Stimulated activated CD8-positive, alpha-beta memory T cell treated with anti-CD3 and anti-CD28 coated beads, Interleukin-2, amount 100 ng/mL, for 1 hour (primary cell): ENCODE measurements around the gene MMP26.

Source experiments
- DNase-seq, 2 donors: peaks; one replicate each; pipeline ENCODE4 v3.0.0-alpha.2; 2020; ENCODE audit warnings: low read depth in 2 of 2

Gene MMP26

DNA sequence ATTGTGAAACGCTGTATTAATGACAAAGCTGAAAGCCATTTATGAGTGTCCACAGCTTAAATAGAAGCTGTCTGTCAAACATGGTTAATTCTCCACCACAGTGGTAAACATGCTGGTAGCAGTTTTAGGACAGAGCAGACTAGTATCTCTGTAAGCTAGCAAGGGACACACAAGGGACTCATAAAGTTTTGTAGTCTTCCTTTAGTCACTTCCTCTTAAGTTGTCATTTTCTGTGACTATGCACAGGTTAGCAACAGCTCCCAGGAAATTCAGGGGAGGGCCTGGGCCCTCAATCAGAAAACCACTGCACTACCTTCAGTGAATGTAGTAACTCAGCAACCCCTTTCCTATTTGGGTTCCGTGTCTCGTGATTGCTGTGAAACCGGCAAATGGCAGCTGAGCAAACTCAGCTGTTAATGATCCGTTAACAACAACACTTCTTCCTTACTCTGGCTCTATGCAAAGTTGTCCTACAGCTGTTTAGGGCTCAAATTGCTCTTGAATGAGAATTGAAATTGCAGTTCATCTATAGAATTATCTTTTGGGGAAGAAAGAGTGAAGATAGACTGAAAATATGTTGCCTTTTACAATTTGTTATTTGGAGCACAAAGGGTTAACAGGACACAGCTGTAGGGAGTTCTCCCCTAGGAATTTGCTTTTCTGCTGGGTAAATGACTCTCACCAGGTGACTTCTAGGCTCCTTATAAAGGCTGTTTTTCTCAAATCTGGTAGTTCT is at the start of gene MMP26:
Gene MMP26 (plus strand): TSS at position 731 of the 736 bp plus-strand sequence.
- no peak for DNase-seq

DNA sequence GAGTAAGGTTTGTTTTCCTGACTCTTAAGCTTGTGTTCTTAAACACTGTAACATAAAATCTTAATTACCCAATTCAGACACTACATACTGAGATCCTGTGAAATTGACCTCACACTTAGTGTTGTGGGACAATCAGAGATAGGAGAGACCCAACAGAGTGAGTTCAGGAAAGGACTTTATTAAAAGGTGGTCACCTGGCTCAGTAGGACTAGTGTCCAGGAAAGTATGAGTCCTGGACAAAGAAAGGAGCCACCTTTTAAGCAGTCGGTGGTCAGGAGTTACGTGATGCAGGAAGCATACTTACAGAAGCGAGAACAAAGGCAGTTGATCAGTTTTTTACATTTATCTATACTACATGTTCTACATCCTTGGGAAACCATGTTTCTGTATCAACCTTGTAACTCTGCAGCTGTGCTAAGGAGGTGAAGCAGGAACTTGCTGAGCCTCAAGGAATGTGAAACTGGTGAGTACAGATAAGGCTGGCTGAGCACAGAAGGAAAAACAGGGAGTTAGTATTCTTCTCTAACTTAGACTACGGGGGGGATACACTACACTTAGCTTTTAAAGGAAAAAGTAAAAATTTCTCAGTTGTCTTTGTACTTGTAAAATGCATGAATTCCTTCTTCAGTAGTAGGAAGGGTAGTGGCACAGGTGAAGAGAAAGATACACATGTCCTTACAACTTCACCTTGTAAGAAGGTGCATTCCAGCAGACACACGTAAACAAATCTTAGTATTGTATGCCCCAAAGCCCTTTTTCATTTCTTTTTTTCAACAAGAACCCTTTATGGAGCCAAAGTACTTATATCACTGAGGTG is 45.7 kb upstream of the MMP26 start:
- DNase-seq, result no peak

DNA sequence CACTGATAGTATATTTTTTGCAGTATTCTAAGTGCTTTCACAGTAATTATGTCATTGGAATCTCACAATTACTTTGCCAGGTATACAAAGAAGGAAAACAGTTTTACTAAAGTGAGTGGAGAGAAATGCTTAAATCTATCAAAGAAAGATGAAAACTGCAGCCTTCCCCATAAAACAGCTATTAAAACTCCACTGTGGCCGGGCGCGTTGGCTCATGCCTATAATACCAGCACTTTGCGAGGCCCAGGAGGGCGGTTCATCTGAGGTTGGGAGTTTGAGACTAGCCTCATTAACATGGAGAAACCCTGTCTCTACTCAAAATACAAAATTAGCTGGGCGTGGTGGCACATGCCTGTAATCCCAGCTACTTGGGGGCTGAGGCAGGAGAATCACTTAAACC is 41.7 kb upstream of the MMP26 start:
- no peak for DNase-seq

DNA sequence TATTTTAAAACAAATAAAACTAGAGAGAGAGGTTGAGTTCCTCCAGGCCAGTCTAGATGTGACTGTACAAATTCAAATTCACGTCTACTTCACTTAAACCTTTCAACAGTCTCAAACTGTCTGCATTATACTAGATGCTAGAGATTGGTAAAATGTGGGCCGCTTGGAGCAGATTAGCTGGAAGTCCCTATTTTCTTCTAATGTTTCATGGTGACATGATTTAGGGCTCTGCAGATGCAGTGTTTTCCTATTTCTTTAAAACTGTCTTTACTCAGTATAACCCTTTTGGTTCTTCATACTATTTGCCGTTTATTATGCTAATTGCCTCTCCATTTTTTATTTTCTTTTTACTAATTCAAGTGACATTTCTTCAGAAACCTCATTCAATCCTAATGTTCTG is 40.4 kb upstream of the MMP26 start:
- DNase-seq, result no peak

DNA sequence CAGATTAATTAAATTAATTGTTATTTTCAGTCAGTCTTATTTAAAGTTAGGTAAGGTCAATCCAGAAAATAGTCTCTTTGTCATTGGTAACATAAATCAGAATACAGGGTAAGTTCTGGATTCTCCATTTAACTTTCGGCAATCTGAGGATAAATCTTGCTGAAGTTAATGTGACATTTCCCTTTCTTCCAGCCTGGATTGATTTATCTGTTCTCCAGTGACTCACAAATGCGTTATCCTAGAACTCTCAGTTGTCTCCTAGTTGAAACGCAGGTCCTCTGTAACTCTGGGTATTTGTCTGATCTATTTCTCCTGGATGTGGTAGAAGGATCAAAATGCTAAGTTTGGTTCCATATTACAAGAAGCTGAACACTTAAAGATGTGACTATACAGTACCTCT is 39.8 kb upstream of the MMP26 start:
- DNase-seq, result no peak

DNA sequence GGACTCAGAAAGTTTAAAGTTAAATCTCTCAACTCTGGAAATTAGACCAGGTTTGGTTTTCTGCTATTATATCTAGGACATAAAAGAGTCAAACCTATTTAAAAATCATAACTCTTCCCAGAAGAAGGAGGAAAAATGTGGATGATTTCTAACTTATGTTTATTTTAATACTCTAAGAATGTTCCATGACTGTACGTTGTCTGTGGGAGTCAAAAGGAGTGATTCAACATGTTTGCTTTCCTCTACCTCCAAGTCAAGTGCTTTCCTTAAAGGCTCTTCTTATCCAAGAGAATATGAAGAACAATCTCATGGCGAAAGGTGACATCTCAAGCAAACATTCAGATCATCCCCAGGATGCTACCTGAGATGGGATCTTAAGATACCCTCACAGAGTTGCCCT is 39.2 kb upstream of the MMP26 start:
- DNase-seq, result no peak

DNA sequence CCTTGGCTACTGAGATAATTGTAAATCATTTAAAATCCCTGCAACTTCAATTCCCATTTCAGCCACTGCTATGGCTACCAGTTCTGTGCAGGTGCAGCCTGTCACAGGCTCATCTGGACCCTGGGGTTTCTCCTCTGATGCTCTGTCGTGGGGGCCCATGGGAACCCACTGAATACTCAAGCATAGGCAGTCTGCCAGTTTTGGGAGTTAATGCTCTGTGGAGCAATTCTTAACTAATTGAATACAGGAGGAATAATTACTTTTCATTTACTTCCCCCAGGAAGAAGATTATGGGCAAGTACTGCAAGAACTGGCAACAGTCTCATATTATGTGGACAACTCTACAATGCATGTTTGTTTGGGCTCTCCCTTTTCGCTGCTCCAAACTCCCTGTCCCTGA is 32.8 kb upstream of the MMP26 start:
- DNase-seq, result no peak

DNA sequence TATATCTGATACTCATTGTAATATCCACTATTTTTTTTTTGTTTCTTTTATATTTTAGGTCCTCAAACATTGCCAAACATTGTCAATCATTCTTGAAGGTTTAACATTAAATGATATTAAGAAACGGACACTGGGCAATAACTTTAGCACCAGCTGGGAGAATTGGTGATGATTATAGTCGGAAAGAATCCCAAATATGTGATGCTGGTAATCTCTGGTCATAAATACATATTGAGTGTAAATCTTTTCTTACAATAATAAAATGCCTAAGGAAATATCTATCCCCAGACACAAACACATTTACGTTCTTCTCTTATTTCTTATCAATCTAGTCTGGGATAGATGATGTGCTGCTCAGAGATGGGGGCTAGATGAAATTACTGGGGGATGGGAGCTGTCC is 32.1 kb upstream of the MMP26 start:
- DNase-seq, result no peak

DNA sequence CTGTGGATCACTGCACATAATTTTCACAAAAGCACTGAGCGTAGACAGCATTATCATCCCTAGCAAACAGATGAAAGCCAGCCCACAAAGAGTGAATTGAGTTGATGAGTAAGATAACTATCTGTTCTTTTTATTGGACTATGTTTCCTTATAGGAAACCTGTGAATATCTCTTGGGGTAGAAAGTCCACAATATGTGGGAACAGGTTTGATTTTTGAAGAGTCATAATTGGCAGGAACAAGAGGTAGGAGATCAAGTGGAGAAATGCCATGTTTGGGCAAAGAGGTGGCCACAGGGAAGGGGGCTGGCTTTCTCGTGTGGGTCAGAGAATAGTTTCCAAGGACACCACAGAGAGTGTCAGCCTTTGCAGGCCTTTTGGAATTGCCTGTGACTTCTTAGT is 30.8 kb upstream of the MMP26 start:
- DNase-seq, result no peak

DNA sequence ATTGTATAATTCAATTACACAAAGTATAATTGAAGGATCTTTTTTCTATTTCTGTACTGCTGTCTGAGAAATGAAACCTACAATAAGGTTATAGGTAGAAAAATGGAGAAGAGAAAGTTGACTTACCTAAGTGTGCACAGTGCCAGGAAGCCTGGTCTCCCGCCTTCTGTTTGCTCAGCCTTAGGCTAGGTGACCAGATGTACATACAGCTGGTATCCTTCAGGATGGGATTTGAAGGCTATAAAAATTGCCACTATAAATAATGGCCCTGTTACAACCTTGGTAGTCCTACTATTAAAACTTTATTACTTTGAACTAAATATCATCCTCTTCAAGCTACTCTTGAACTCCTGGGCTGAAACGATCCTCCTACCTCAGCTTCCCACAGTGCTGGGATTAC is 26.6 kb upstream of the MMP26 start:
- DNase-seq, result no peak

DNA sequence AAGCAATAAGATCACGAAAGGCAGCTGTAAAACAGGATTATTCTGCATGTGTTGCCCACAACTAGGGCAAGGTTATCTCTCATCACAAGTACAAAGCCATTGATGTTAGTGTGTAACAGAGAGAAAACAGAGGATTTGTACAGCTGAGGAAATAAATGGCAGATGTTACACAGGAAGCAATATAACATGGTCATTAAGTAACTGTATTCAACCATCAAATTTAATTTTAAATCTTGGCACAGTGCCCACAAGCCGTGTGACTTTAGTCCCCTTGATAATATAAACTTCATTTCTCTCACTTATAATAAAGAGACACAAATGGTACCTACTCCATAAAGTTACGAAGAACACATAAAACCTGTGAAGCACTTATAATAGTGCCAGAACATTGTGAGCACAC is 24.2 kb upstream of the MMP26 start:
- no peak for DNase-seq

DNA sequence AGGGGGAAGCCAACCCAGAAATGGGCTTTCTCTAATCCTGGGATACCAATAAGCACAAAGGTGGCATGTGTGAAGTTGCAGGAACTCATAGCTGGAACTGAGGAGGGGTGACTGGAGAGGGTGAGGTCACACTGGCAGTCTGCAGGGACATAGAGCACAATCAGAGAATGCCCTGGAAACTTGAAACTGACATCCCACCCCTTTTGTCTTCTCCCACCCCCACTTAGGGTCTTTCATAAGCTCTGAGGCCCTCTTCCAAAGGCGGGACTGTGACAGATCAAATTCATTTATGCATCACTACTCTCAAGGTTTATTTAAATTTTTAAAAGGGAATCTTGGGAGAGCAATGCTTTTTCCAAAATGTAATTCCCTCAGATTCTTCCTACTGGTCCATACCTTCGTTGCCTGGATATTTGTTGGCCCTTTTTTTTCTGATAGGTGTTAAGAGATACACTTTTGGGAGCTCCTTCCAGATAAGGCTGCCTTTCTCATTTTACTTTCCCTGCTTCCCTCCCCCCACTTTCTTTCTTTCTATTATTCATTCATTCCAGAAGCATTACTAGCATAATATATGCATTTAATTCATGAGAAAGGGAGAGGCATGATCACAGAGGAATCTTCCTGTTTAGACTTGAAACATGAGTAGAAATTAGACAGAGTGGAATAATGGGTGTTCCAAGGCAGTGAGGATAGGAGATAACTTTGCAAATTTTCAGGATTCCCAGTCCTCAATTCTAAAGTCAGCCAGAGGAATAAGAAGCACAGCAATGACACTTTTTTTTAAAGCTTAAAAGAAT is 21.8 kb upstream of the MMP26 start:
- DNase-seq, result no peak

DNA sequence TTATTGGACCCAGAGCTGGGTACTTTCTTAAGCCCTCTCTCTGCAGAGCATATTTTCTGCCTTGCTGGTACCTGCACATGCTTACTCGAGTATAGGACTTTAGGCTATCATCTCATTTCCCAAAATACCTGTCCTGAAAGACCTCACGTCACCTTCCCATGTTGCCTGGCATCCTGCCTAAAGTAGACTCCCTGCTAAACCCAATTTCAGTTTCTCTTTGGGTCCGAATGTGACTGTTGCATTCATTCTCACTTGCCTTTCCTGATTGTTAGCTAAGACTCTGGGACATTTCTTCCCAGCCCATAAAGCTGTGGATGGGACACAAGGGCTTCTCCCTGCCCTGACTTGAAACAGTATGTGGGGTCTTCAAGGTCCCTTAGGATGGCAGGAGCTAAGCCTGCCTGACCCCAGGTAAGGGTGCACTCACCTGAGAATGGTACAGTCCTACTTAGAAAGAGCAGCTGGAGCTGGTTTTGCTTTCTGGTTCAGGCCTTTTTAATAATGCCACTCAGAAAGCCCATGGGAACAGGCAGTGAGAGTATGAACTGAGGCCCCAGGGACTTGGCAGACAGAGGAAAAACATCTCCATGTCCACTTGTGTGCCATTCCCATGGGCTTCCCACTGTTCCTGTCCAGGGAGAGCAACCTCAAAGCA is 19.8 kb upstream of the MMP26 start:
- DNase-seq, result no peak

DNA sequence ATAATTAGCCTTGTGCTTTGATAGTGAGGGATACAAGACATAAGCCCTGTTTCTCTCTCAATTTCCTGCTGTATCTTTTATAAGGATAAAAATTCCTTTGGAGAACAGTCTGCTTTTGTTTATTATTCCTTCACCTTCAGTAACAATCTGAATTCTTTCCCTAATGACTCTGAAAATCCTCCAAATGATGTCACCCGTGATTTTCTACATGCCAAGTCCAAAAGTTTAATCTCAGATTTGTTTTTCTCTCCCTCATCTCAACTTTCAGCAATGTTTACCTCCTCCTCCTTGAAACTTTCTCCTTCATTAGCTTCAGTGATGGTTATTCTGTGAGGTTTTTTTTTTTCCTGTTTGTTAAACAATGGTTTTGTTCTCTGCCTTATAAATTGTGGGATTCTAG is 9.1 kb upstream of the MMP26 start:
- DNase-seq, result no peak

DNA sequence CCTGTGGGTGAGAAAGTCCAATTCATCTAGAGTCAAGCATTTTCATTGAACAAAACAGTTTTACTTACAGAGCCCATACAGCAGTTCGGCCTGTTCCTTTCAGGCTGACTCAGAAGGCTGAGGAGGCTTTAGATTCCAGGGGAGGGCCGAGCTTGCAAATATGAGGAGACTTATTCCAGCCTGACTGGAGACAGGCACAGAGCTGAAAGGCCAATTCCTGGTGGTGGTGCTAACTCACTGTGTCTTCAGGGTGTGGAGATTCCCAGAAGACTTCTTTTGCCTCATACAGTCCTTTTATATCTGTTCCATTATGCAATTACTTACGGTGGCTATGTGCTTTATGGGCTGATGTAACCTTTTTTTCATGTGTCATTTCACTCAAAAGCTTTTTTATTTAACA is 7.0 kb upstream of the MMP26 start, which contains the start of gene OR51E2:
Gene OR51E2 (minus strand): TSS at position 269 of the 400 bp plus-strand sequence. CDS start 15,142 bp downstream, outside the sequence.
- DNase-seq, result no peak

DNA sequence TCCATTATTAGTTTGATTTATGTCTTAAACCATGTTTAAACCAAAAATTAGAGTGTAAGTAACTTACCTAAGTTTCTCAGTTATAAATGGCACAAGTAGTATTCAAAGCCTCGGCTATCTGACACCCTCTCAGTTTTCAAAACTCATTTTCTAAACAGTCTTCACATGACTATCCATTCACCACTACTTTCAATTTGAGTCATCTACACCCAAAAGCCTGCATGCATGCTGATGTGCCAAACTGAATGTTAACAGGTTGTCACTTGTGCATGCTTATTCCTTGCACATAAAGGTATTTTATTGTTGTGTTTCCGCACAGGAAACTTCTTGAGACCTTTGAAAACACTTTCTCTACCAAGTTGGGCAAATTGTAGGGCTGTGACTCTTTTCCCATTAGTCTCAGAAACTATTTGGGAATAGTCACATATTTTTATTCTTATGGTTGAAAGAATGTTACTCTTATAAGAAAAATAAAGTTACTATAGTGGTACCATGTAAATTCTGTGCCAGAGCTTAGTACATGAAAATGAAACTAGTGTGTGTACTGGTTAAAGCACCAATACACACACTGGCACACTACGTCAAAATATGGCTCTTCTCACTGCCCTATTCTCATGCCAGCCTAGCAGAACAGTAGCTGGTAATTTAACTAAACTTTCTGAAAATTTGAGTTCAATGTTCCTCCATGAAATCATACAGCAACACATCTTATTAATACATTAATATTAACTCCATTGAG is 4.7 kb upstream of the MMP26 start:
- DNase-seq, result no peak

DNA sequence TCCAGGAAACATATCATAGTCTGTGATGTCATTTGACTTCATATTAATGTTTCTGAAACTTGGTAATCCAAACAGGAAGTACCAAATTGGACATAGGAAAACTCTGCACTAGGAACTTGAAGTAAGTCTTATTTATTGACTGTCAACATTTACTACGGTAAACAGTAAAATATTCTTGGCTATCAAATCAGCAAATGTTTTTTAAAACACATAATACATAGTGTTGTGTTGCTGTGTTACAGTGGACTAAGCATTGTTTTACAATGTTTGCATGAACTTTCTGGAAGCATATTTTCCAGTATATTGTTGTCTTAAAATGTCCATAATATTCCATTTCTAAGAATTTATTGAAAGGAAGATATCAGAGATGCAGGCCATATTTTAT is 4.2 kb upstream of the MMP26 start:
- DNase-seq, result no peak

DNA sequence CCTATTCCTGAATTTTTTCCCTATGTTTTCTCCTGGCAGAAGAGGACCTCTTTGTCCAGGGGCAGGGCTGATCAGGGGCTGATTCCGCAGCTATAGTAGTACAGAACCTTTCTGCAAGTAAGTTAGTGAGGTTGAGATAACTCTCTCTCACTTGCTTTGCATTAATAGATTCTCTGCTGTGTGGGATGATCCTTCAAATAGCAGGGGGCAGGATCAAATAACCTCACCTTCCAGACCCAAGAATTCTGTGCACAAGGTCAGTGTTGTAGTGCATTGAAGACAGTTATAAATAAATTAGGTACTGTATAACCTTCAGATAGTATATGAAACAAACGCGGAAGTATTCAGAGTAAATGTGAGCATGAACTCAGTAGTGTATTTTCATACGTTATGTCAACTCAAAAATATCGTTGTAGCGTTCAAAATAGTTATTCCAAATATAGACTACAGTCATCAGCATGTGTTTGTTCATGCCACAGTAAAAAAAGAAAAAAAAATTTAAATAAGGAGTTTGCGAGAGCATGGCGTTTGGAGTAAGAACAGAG is 278 bp downstream of the MMP26 start:
- DNase-seq, result no peak

DNA sequence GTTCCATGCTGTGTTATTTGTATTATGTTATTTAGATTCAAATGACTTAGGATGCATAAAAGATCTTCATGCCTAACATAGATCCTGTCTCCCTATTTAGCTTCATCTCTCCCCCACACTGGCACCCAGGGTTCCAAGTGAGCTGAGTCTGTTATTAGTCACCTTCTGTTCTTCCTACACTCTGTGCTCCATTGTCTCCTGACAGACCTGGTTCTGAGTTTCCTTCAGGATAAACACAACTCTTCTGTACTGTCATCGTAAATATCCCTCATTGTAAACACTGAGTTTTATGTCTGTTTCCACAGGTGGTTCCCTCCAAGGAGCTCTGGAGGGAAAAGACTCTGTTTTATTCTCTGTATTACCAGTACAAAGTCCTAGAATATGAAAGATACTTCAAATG is 8.7 kb downstream of the MMP26 start:
- no peak for DNase-seq

DNA sequence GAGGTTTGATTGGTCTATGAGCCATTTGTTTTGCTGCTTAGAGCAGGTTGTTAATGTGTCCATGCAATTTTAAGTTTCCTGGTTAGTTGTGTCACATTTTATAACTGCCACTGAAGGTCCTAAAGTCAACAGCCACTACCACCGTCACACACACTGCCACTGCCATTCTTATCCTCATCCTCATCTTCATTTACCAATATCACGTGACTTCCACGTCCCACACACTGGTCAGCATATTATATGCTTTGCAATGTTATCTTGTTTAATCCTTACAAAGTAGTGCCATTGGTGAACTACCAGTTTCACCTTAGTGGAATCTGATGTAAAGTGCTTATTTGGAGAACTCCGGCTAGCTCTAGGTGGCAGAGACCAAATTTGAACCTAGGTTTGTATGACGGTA is 9.7 kb downstream of the MMP26 start:
- DNase-seq, result no peak
